HCT116 (cell line): ENCODE data around the gene MINDY1. TPM values are rescaled to one million over a fixed set of nuclear protein-coding genes. Genes with fewer than 3 reads are reported as not detected.

ENCODE experiments used
- ATAC-seq: fragments of 200-7000 bp; cut with Tn5 transposase; 2 replicates; pipeline ENCODE4 v1.9.1; 2020; ENCODE audit warnings: mild to moderate bottlenecking, moderate library complexity
- BruUV-seq: library from RNA; stranded (reverse); fragments of 400-500 nt; replicated peaks from 2 replicates; lab custom pipeline; 2021; lab: Mats Ljungman, UMichigan
- CTCF ChIA-PET: fragments of 300-600 bp; sonication (Branson Sonifier 250); formaldehyde crosslinking; loops from one replicate; lab custom pipeline; 2021; ENCODE audit warnings: antibody characterized with exemption; lab: Charles Lee
- POLR2A ChIA-PET: fragments of 300-600, 350-600 bp; sonication (Branson Sonifier 250); formaldehyde crosslinking; loops from one replicate; lab custom pipeline; 2021; ENCODE audit warnings: antibody characterized with exemption; lab: Charles Lee
- RAD21 ChIA-PET, 2 experiments: fragments of 300-600 bp; sonication (Branson Sonifier 250); formaldehyde crosslinking; loops; one replicate each; lab custom pipeline; 2023; ENCODE audit warnings: low total read pairs in 2 of 2; ENCODE audit not compliant: uncharacterized antibody in 2 of 2, unreplicated experiment in 2 of 2, low non-redundant PET in 1 of 2; lab: Charles Lee
- DNase-seq: peaks from one replicate; pipeline ENCODE4 v3.0.0-alpha.2; 2010; ENCODE audit warnings: low read depth, low spot score
- H2AFZ ChIP-seq: fragments of 200-600 bp; shearing (Covaris generic), sonication (generic); 2 replicates; pipeline ENCODE4 v1.6.1; 2017; ENCODE audit warnings: low read depth, mixed run types, mixed read lengths, antibody characterized with exemption, low read length; ENCODE audit not compliant: poor library complexity, severe bottlenecking
- H3K27ac ChIP-seq: 2 replicates; pipeline ENCODE4 v1.5.1; 2012; ENCODE audit warnings: low read depth, low read length
- H3K27me3 ChIP-seq: fragments of 200-600 bp; sonication (generic); 2 replicates; pipeline ENCODE4 v1.6.1; 2016; ENCODE audit warnings: mixed run types, low read length, mixed read lengths; ENCODE audit not compliant: insufficient read depth
- H3K36me3 ChIP-seq, 2 experiments: fragments of 200-500 bp in 1 of 2; fragments of 200-600 bp in 1 of 2; sonication (Bioruptor generic) in 1 of 2; sonication (generic) in 1 of 2; 2 replicates each; pipeline versions ENCODE4 v1.5.1 to v1.6.1; 2014 to 2016; ENCODE audit warnings: low read length in 2 of 2, inconsistent platforms in 1 of 2, mixed read lengths in 1 of 2, mixed run types in 1 of 2; ENCODE audit not compliant: insufficient read depth in 2 of 2, control insufficient read depth in 1 of 2
- H3K4me1 ChIP-seq, 2 experiments: fragments of 200-600 bp in 1 of 2; sonication (generic) in 1 of 2; 2 replicates each; pipeline versions ENCODE4 v1.5.1 to v1.6.1; 2012 to 2017; ENCODE audit warnings: low read length in 2 of 2, inconsistent platforms in 1 of 2, mild to moderate bottlenecking in 1 of 2, mixed read lengths in 1 of 2, mixed run types in 1 of 2, moderate library complexity in 1 of 2; ENCODE audit not compliant: insufficient read depth in 2 of 2, control insufficient read depth in 1 of 2
- H3K4me2 ChIP-seq: fragments of 200-600 bp; sonication (generic); 2 replicates; pipeline ENCODE4 v1.6.1; 2017; ENCODE audit warnings: mixed run types, low read length, mixed read lengths
- H3K4me3 ChIP-seq, 2 experiments: fragments of 200-600 bp in 1 of 2; sonication (generic) in 1 of 2; replicated peaks in 1 of 2; 2 replicates each; pipeline ENCODE4 v1.5.1; 2011 to 2016; ENCODE audit warnings: low read length in 2 of 2, control low read depth in 1 of 2, low read depth in 1 of 2, mild to moderate bottlenecking in 1 of 2, mixed read lengths in 1 of 2, mixed run types in 1 of 2
- H3K79me2 ChIP-seq: fragments of 200-600 bp; sonication (generic); 2 replicates; pipeline ENCODE4 v1.6.1; 2017; ENCODE audit warnings: mild to moderate bottlenecking, mixed run types, low read length, moderate library complexity, mixed read lengths; ENCODE audit not compliant: insufficient read depth
- H3K9ac ChIP-seq: fragments of 200-600 bp; sonication (generic); 2 replicates; pipeline ENCODE4 v1.6.1; 2016; ENCODE audit warnings: low read length, mixed read lengths
- H3K9me2 ChIP-seq: fragments of 200-600 bp; sonication (generic), shearing (Covaris generic); 2 replicates; pipeline ENCODE4 v1.6.1; 2017; ENCODE audit warnings: mixed run types, mild to moderate bottlenecking, moderate library complexity; ENCODE audit not compliant: insufficient read depth
- H3K9me3 ChIP-seq, 2 experiments: fragments of 200-500 bp in 1 of 2; fragments of 200-600 bp in 1 of 2; sonication (Bioruptor generic) in 1 of 2; sonication (generic) in 1 of 2; 2 replicates each; pipeline ENCODE4 v1.6.1; 2014 to 2017; ENCODE audit warnings: low read length in 2 of 2, mixed read lengths in 2 of 2, inconsistent platforms in 1 of 2, low read depth in 1 of 2, mild to moderate bottlenecking in 1 of 2, mixed run types in 1 of 2, moderate library complexity in 1 of 2; ENCODE audit not compliant: control insufficient read depth in 1 of 2, insufficient read depth in 1 of 2
- H4K20me1 ChIP-seq: fragments of 200-600 bp; sonication (generic), shearing (Covaris generic); 2 replicates; pipeline ENCODE4 v1.6.1; 2017; ENCODE audit warnings: mixed run types, mild to moderate bottlenecking, moderate library complexity; ENCODE audit not compliant: insufficient read depth
- CBX3 ChIP-seq: IDR thresholded peaks from 2 replicates; pipeline ENCODE4 v1.6.1; 2012; ENCODE audit warnings: low read depth
- ELF1 ChIP-seq: IDR thresholded peaks from 2 replicates; pipeline ENCODE4 v1.6.1; 2012; ENCODE audit warnings: low read depth, borderline replicate concordance
- EZH2 ChIP-seq: fragments of 200-600 bp; sonication (generic); IDR thresholded peaks from 2 replicates; pipeline ENCODE4 v1.6.1; 2017; ENCODE audit warnings: antibody characterized with exemption, mixed run types
- EZH2phosphoT487 ChIP-seq: fragments of 200-600 bp; IDR thresholded peaks from 2 replicates; pipeline ENCODE4 v1.6.1; 2018; ENCODE audit warnings: antibody characterized with exemption, borderline replicate concordance
- FOSL1 ChIP-seq: IDR thresholded peaks from 2 replicates; pipeline ENCODE4 v1.6.1; 2012; ENCODE audit warnings: low read depth
- JUND ChIP-seq: IDR thresholded peaks from 2 replicates; pipeline ENCODE4 v1.6.1; 2012
- POLR2A ChIP-seq: IDR thresholded peaks from 2 replicates; pipeline ENCODE4 v1.7.0; 2011; ENCODE audit warnings: borderline replicate concordance; ENCODE audit not compliant: insufficient read depth, insufficient read length; ENCODE audit errors: extremely low read depth
- POLR2AphosphoS5 ChIP-seq: IDR thresholded peaks from 2 replicates; pipeline ENCODE4 v1.6.1; 2011; ENCODE audit warnings: mild to moderate bottlenecking, low read depth, low read length, moderate library complexity
- RAD21 ChIP-seq: IDR thresholded peaks from 2 replicates; pipeline ENCODE4 v1.6.1; 2012; ENCODE audit warnings: low read depth, mild to moderate bottlenecking
- SP1 ChIP-seq: IDR thresholded peaks from 2 replicates; pipeline ENCODE4 v1.6.1; 2012; ENCODE audit warnings: low read depth
- TCF7L2 ChIP-seq: IDR thresholded peaks from 2 replicates; pipeline ENCODE4 v1.7.0; 2011; ENCODE audit warnings: borderline replicate concordance, inconsistent platforms; ENCODE audit not compliant: insufficient read depth, insufficient read length; ENCODE audit errors: extremely low read depth
- YY1 ChIP-seq: IDR thresholded peaks from 2 replicates; pipeline ENCODE4 v1.6.1; 2011; ENCODE audit warnings: low read length, low read depth, moderate library complexity, mild to moderate bottlenecking; ENCODE audit not compliant: insufficient replicate concordance; ENCODE audit errors: extremely low read depth
- ZNF274 ChIP-seq: fragments of 200-500 bp; sonication (Bioruptor generic); IDR thresholded peaks from 2 replicates; pipeline ENCODE4 v1.6.1; 2014; ENCODE audit warnings: mild to moderate bottlenecking, low read depth, low read length, inconsistent platforms
- intact Hi-C: fragments of 100-400 bp; cut with micrococcal nuclease; formaldehyde crosslinking; loops from 2 replicates; pipeline ENCODE4 v1.10.0; 2022
- total RNA-seq: library from RNA; stranded (reverse); gene quantifications from one replicate; pipeline ENCODE4 v1.2.1, GENCODE V29; 2021; ENCODE audit not compliant: unreplicated experiment
- TF ChIP-seq, protein P1 (sequence below): IDR thresholded peaks from 2 replicates; pipeline ENCODE4 v1.6.1; 2012
- TF ChIP-seq, protein P2 (sequence below): IDR thresholded peaks from 2 replicates; pipeline ENCODE4 v1.6.1; 2012; ENCODE audit warnings: low read depth
- TF ChIP-seq, protein P3 (sequence below): IDR thresholded peaks from 2 replicates; pipeline ENCODE4 v1.6.1; 2011; ENCODE audit warnings: mild to moderate bottlenecking, low read length, moderate library complexity; ENCODE audit not compliant: insufficient replicate concordance; ENCODE audit errors: extremely low read depth

The MINDY1 gene
- total RNA-seq, 1 experiment from 2014 or later, result 1.2 TPM

DNA sequence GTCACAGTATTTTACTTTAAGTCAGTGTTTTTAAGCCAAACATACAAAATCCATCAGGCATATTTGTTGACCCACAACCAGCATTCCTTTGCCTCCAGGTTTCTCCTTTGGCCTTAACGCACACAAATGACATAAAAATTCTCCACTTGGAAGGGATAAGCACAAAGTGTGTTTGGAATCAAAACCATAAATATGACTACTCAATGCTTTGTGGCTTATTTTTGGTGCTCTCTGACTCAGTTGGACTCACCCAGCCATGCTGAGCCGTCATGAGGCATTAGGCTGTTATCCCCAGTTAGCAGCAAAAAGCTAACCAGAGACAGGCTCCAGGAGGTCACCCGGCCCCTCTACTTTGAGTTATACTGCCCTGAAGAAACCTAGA lies 2.5 kb upstream of the MINDY1 start:
- Histone ChIP-seq H3K4me1 (peaks cover 11 to 36% of the 10 kb centered on the region in 2 experiments; a peak in 3 of 4 replicates), H4K20me1 (no peaks in the 10 kb centered on the region), H3K4me2 (peak overlapping the region; percentile 94), H3K9me2 (no peaks in the 10 kb centered on the region), H3K4me3 (peak overlapping the region; percentile 60 to 94), H2AFZ (peak overlapping the region; percentile 83), H3K27ac (peak overlapping the region; percentile 75), H3K36me3 (no peaks in the 10 kb centered on the region), H3K9me3 (no peaks in the 10 kb centered on the region), H3K27me3 (no peaks in the 10 kb centered on the region), H3K79me2 (peaks cover 16% of the 10 kb centered on the region), H3K9ac (peak overlapping the region; percentile 95)
- ChIA-PET POLR2A (no interaction called here), RAD21 (no interaction called here), CTCF (no interaction called here)
- TF ChIP-seq CBX3 (no peak), POLR2AphosphoS5 (no peak), POLR2A (no peak), EZH2phosphoT487 (no peak), ZNF274 (no peak), YY1 (no peak), TCF7L2 (no peak), ELF1 (no peak), JUND (no peak), SP1 (no peak), EZH2 (no peak), RAD21 (no peak), FOSL1 (no peak)
- TF ChIP-seq, protein P1, sequence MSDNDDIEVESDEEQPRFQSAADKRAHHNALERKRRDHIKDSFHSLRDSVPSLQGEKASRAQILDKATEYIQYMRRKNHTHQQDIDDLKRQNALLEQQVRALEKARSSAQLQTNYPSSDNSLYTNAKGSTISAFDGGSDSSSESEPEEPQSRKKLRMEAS, result no peak
- TF ChIP-seq, protein P2, sequence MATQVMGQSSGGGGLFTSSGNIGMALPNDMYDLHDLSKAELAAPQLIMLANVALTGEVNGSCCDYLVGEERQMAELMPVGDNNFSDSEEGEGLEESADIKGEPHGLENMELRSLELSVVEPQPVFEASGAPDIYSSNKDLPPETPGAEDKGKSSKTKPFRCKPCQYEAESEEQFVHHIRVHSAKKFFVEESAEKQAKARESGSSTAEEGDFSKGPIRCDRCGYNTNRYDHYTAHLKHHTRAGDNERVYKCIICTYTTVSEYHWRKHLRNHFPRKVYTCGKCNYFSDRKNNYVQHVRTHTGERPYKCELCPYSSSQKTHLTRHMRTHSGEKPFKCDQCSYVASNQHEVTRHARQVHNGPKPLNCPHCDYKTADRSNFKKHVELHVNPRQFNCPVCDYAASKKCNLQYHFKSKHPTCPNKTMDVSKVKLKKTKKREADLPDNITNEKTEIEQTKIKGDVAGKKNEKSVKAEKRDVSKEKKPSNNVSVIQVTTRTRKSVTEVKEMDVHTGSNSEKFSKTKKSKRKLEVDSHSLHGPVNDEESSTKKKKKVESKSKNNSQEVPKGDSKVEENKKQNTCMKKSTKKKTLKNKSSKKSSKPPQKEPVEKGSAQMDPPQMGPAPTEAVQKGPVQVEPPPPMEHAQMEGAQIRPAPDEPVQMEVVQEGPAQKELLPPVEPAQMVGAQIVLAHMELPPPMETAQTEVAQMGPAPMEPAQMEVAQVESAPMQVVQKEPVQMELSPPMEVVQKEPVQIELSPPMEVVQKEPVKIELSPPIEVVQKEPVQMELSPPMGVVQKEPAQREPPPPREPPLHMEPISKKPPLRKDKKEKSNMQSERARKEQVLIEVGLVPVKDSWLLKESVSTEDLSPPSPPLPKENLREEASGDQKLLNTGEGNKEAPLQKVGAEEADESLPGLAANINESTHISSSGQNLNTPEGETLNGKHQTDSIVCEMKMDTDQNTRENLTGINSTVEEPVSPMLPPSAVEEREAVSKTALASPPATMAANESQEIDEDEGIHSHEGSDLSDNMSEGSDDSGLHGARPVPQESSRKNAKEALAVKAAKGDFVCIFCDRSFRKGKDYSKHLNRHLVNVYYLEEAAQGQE, result no peak
- TF ChIP-seq, protein P3, sequence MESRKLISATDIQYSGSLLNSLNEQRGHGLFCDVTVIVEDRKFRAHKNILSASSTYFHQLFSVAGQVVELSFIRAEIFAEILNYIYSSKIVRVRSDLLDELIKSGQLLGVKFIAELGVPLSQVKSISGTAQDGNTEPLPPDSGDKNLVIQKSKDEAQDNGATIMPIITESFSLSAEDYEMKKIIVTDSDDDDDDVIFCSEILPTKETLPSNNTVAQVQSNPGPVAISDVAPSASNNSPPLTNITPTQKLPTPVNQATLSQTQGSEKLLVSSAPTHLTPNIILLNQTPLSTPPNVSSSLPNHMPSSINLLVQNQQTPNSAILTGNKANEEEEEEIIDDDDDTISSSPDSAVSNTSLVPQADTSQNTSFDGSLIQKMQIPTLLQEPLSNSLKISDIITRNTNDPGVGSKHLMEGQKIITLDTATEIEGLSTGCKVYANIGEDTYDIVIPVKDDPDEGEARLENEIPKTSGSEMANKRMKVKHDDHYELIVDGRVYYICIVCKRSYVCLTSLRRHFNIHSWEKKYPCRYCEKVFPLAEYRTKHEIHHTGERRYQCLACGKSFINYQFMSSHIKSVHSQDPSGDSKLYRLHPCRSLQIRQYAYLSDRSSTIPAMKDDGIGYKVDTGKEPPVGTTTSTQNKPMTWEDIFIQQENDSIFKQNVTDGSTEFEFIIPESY, result no peak
- DNase-seq (no peak), ATAC-seq (no peak)
- intact Hi-C loops, result loop anchor here (5.0 kb wide), 1 partner anchor 447 kb away; no protein-coding TSS in a partner anchor
- TSS peak; percentile 57 for BruUV-seq
